Liver (tissue), 9 donors: ENCODE results near the gene TFG. TPM values are rescaled to one million over a fixed set of nuclear protein-coding genes. Genes with fewer than 3 reads are reported as not detected.
"Not testable (repeated sequence)": the region's sequence is repeated elsewhere in the genome, so short reads cannot be mapped to it uniquely, and the experiment has no call there.

Experiments
- DNase-seq: peaks from one replicate; pipeline ENCODE4 v3.0.0-alpha.2; 2017; ENCODE audit warnings: low spot score
- H3K27ac ChIP-seq, 2 donors: one replicate each; pipeline ENCODE4 v1.7.0; 2013; ENCODE audit warnings: inconsistent platforms in 2 of 2, low read length in 2 of 2, control low read depth in 1 of 2, low read depth in 1 of 2, mild to moderate bottlenecking in 1 of 2
- H3K27me3 ChIP-seq, 4 donors: one replicate each; pipeline versions ENCODE4 v1.6.1 to v1.7.0; 2013; ENCODE audit warnings: low read length in 3 of 4, inconsistent platforms in 1 of 4, mild to moderate bottlenecking in 1 of 4, moderate library complexity in 1 of 4; ENCODE audit not compliant: control insufficient read depth in 4 of 4, insufficient read depth in 4 of 4
- H3K36me3 ChIP-seq, 4 donors: one replicate each; pipeline versions ENCODE4 v1.6.1 to v1.7.0; 2013; ENCODE audit warnings: low read length in 3 of 4, mild to moderate bottlenecking in 3 of 4, low read depth in 1 of 4, moderate library complexity in 1 of 4; ENCODE audit not compliant: control insufficient read depth in 4 of 4, insufficient read depth in 3 of 4
- H3K4me1 ChIP-seq, 4 donors: one replicate each; pipeline versions ENCODE4 v1.6.1 to v1.7.0; 2013; ENCODE audit warnings: low read length in 3 of 4, mild to moderate bottlenecking in 3 of 4, moderate library complexity in 1 of 4; ENCODE audit not compliant: control insufficient read depth in 4 of 4, insufficient read depth in 4 of 4
- H3K4me3 ChIP-seq, 3 donors: one replicate each; pipeline versions ENCODE4 v1.6.1 to v1.7.0; 2013; ENCODE audit warnings: low read length in 3 of 3, control low read depth in 1 of 3, low read depth in 1 of 3, mild to moderate bottlenecking in 1 of 3
- H3K9ac ChIP-seq, 2 donors: one replicate each; pipeline ENCODE4 v1.7.0; 2013; ENCODE audit warnings: low read length in 2 of 2, mild to moderate bottlenecking in 2 of 2, moderate library complexity in 2 of 2, control low read depth in 1 of 2, low read depth in 1 of 2
- H3K9me3 ChIP-seq, 4 donors: one replicate each; pipeline versions ENCODE4 v1.6.1 to v1.7.0; 2013; ENCODE audit warnings: low read length in 3 of 4; ENCODE audit not compliant: control insufficient read depth in 4 of 4
- ATF3 ChIP-seq: IDR thresholded peaks from 2 replicates; pipeline ENCODE4 v1.6.1; 2016; ENCODE audit warnings: antibody characterized with exemption
- CTCF ChIP-seq: fragments of 150-350 bp; IDR thresholded peaks from 2 replicates; pipeline ENCODE4 v1.5.1; 2017; ENCODE audit warnings: improper control_type of control experiment, low read depth, low read length; ENCODE audit not compliant: missing input control
- EGR1 ChIP-seq, 2 donors: IDR thresholded peaks; 2 replicates each; pipeline ENCODE4 v1.6.1; 2016 to 2018; ENCODE audit warnings: antibody characterized with exemption in 2 of 2, low read depth in 2 of 2
- FOXA1 ChIP-seq: IDR thresholded peaks from 2 replicates; pipeline ENCODE4 v1.6.1; 2016; ENCODE audit warnings: antibody characterized with exemption
- GABPA ChIP-seq, 2 donors: IDR thresholded peaks in 1 of 2; conservative IDR thresholded peaks in 1 of 2; 2 replicates each; pipeline ENCODE4 v1.6.1; 2016; ENCODE audit warnings: antibody characterized with exemption in 2 of 2, mild to moderate bottlenecking in 1 of 2, moderate library complexity in 1 of 2
- HNF4A ChIP-seq, 2 donors: conservative IDR thresholded peaks; 2 replicates each; pipeline ENCODE4 v1.6.1; 2016; ENCODE audit warnings: antibody characterized with exemption in 2 of 2, mild to moderate bottlenecking in 2 of 2
- HNF4G ChIP-seq: IDR thresholded peaks from 2 replicates; pipeline ENCODE4 v1.6.1; 2016; ENCODE audit warnings: antibody characterized with exemption
- JUND ChIP-seq, 2 donors: IDR thresholded peaks; 2 replicates each; pipeline ENCODE4 v1.6.1; 2016; ENCODE audit warnings: antibody characterized with exemption in 2 of 2
- NR2F2 ChIP-seq: IDR thresholded peaks from 2 replicates; pipeline ENCODE4 v1.6.1; 2016; ENCODE audit warnings: antibody characterized with exemption
- RXRA ChIP-seq, 2 donors: IDR thresholded peaks; 2 replicates each; pipeline ENCODE4 v1.6.1; 2017 to 2018; ENCODE audit warnings: antibody characterized with exemption in 2 of 2, mild to moderate bottlenecking in 1 of 2
- YY1 ChIP-seq: IDR thresholded peaks from 2 replicates; pipeline ENCODE4 v1.6.1; 2016; ENCODE audit warnings: antibody characterized with exemption, mild to moderate bottlenecking
- WGBS: extraction: QIAGEN DNeasy Blood & Tissue Kit; methylation state at CpG from one replicate; pipeline ENCODE4 v1.1.7; 2013; 5-methylcytosine and 5-hydroxymethylcytosine counted together
- polyA plus RNA-seq, 2 donors: library from polyadenylated mRNA; stranded (reverse) in 1 of 2; unstranded in 1 of 2; fragments of 200-250 nt in 1 of 2; fragments of >200 nt in 1 of 2; fragmentation: Nextera tagmentation in 1 of 2; extraction: Ambion mirVana in 1 of 2; gene quantifications; one replicate each; pipeline versions ENCODE4 v1.2.1 to v1.2.3, GENCODE V29; 2013 to 2015
- total RNA-seq, 2 donors: library from RNA; depleted of rRNA; stranded (reverse); fragments of >200 nt; gene quantifications; one replicate each; pipeline ENCODE4 v1.2.3, GENCODE V29; 2014
- TF ChIP-seq, protein P1 (sequence below): IDR thresholded peaks from 2 replicates; pipeline ENCODE4 v1.6.1; 2016; ENCODE audit warnings: antibody characterized with exemption, mild to moderate bottlenecking
- TF ChIP-seq, protein P2 (sequence below): IDR thresholded peaks from 2 replicates; pipeline ENCODE4 v1.6.1; 2016; ENCODE audit warnings: antibody characterized with exemption
- TF ChIP-seq, protein P3 (sequence below): IDR thresholded peaks from 2 replicates; pipeline ENCODE4 v1.6.1; 2016; ENCODE audit warnings: antibody characterized with exemption
- donor health status: healthy.
- donor health status: healthy.
- donor health status: healthy.
- donor health status: healthy.
- donor health status: healthy.

The TFG gene
- total and polyA plus RNA-seq, 4 donors, result 42.4 to 70.8 (median 65.0) TPM

GRCh38 chr3:100662113-100662823 is 47.0 kb upstream of the TFG start:
- Histone ChIP-seq H3K9ac (no peak overlapping the region), H3K4me3 (no peak overlapping the region), H3K9me3 (no peaks in the 10 kb centered on the region), H3K27ac (no peak overlapping the region), H3K4me1 (no peaks in the 10 kb centered on the region), H3K27me3 (no peaks in the 10 kb centered on the region), H3K36me3 (peaks cover 0 to 18% (median 8%) of the 10 kb centered on the region in 4 donors)
- DNase-seq, result no peak
- TF ChIP-seq NR2F2 (no peak), HNF4G (no peak), EGR1 (IDR thresholded peaks at IDR 0.05; ENCODE audit: low read depth in 2 of 2) (no peak), GABPA (IDR thresholded peaks at IDR 0.05 in 1 of 2, conservative IDR thresholded peaks at IDR 0.05 in 1 of 2) (no peak), RXRA (IDR thresholded peaks at IDR 0.05) (no peak), JUND (IDR thresholded peaks at IDR 0.05) (no peak), HNF4A (conservative IDR thresholded peaks at IDR 0.05) (no peak), CTCF (no peak), ATF3 (no peak), YY1 (no peak), FOXA1 (no peak)
- TF ChIP-seq, protein P1, sequence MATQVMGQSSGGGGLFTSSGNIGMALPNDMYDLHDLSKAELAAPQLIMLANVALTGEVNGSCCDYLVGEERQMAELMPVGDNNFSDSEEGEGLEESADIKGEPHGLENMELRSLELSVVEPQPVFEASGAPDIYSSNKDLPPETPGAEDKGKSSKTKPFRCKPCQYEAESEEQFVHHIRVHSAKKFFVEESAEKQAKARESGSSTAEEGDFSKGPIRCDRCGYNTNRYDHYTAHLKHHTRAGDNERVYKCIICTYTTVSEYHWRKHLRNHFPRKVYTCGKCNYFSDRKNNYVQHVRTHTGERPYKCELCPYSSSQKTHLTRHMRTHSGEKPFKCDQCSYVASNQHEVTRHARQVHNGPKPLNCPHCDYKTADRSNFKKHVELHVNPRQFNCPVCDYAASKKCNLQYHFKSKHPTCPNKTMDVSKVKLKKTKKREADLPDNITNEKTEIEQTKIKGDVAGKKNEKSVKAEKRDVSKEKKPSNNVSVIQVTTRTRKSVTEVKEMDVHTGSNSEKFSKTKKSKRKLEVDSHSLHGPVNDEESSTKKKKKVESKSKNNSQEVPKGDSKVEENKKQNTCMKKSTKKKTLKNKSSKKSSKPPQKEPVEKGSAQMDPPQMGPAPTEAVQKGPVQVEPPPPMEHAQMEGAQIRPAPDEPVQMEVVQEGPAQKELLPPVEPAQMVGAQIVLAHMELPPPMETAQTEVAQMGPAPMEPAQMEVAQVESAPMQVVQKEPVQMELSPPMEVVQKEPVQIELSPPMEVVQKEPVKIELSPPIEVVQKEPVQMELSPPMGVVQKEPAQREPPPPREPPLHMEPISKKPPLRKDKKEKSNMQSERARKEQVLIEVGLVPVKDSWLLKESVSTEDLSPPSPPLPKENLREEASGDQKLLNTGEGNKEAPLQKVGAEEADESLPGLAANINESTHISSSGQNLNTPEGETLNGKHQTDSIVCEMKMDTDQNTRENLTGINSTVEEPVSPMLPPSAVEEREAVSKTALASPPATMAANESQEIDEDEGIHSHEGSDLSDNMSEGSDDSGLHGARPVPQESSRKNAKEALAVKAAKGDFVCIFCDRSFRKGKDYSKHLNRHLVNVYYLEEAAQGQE, result no peak
- TF ChIP-seq, protein P2, sequence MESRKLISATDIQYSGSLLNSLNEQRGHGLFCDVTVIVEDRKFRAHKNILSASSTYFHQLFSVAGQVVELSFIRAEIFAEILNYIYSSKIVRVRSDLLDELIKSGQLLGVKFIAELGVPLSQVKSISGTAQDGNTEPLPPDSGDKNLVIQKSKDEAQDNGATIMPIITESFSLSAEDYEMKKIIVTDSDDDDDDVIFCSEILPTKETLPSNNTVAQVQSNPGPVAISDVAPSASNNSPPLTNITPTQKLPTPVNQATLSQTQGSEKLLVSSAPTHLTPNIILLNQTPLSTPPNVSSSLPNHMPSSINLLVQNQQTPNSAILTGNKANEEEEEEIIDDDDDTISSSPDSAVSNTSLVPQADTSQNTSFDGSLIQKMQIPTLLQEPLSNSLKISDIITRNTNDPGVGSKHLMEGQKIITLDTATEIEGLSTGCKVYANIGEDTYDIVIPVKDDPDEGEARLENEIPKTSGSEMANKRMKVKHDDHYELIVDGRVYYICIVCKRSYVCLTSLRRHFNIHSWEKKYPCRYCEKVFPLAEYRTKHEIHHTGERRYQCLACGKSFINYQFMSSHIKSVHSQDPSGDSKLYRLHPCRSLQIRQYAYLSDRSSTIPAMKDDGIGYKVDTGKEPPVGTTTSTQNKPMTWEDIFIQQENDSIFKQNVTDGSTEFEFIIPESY, result no peak
- TF ChIP-seq, protein P3, sequence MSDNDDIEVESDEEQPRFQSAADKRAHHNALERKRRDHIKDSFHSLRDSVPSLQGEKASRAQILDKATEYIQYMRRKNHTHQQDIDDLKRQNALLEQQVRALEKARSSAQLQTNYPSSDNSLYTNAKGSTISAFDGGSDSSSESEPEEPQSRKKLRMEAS, result no peak
- WGBS, result 74% methylated on average over 2 of the region's 2 CpGs

- no peak for TF ChIP-seq NR2F2
- Histone ChIP-seq H3K27me3 (no peaks in the 10 kb centered on the region), H3K9ac (no peak overlapping the region), H3K4me1 (no peaks in the 10 kb centered on the region), H3K9me3 (no peaks in the 10 kb centered on the region), H3K4me3 (no peak overlapping the region), H3K27ac (no peak overlapping the region), H3K36me3 (peaks cover 2 to 19% (median 3%) of the 10 kb centered on the region in 4 donors)
- 78% methylated on average over 7 of the region's 7 CpGs for WGBS
- no peak for DNase-seq
Measured at GRCh38 chr3:100665230-100665629, 44.1 kb upstream of the TFG start.

GRCh38 chr3:100666699-100667098 is 42.6 kb upstream of the TFG start:
- H3K27ac ChIP-seq, H3K9ac ChIP-seq, H3K4me1 ChIP-seq, H3K27me3 ChIP-seq, H3K9me3 ChIP-seq, DNase-seq, H3K4me3 ChIP-seq: not testable (repeated sequence)
- H3K36me3 ChIP-seq, result peaks cover 2 to 16% (median 2%) of the 10 kb centered on the region in 4 donors
- WGBS, result 74% methylated on average over 5 of the region's 6 CpGs

DNA sequence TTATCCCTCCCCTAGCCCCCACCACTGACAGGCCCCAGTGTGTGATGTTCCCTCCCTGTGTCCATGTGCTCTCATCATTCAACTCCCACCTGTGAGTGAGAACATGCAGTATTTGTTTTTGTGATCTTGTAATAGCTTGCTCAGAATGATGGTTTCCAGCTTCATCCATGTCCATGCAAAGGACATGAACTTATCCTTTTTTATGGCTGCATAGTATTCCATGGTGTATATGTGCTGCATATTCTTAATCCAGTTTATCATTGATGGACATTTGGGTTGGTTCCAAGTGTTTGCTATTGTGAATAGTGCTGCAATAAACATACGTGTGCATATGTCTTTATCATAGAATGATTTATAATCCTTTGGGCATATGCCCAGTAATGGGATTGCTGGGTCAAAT is 42.0 kb upstream of the TFG start:
- H3K27me3 ChIP-seq, H3K27ac ChIP-seq, DNase-seq, H3K4me3 ChIP-seq, H3K4me1 ChIP-seq, H3K9me3 ChIP-seq, H3K9ac ChIP-seq: not testable (repeated sequence)
- WGBS, result 77% methylated on average over 1 of the region's 1 CpG
- H3K36me3 ChIP-seq, result peaks cover 2 to 12% (median 2%) of the 10 kb centered on the region in 4 donors
